ENCODE results near the gene RBM47. TPM values are rescaled to one million over a fixed set of nuclear protein-coding genes. Genes with fewer than 3 reads are reported as not detected.

Gene RBM47
- total and polyA plus RNA-seq, 9 of the 15 experiments (the other 6 are each of a cell fraction or from before 2014, with no cell fraction given): 1.4 to 6.4 (median 3.3) TPM

GRCh38 chr4:40550948-40551462, 78.7 kb downstream of the RBM47 start (continued):
- TF ChIP-seq, protein P1, sequence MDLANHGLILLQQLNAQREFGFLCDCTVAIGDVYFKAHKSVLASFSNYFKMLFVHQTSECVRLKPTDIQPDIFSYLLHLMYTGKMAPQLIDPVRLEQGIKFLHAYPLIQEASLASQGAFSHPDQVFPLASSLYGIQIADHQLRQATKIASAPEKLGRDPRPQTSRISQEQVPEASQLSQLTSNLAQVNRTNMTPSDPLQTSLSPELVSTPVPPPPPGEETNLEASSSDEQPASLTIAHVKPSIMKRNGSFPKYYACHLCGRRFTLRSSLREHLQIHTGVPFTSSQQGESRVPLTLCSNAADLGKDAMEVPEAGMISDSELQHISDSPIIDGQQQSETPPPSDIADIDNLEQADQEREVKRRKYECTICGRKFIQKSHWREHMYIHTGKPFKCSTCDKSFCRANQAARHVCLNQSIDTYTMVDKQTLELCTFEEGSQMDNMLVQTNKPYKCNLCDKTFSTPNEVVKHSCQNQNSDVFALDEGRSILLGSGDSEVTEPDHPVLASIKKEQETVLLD (IDR thresholded peaks at IDR 0.05): no peak
- TF ChIP-seq ILK (tag; IDR thresholded peaks at IDR 0.05; ENCODE audit: borderline replicate concordance, low read depth) (no peak), MTA1 (IDR thresholded peaks at IDR 0.05; ENCODE audit: borderline replicate concordance) (no peak), CTBP1 (IDR thresholded peaks at IDR 0.05; ENCODE audit: borderline replicate concordance) (0 out of 2 replicates have a peak, but pooled peaks have one; percentile 45), BCL6 (CRISPR knock-in tag; IDR thresholded peaks at IDR 0.05) (no peak), ETS2 (tag; IDR thresholded peaks at IDR 0.05; ENCODE audit: borderline replicate concordance, poor library complexity, severe bottlenecking) (no peak), ZNF717 (CRISPR knock-in tag; IDR thresholded peaks at IDR 0.05) (no peak), C11orf30 (IDR thresholded peaks at IDR 0.05; ENCODE audit: low read depth) (no peak), HNRNPH1 (optimal IDR thresholded peaks at IDR 0.05; ENCODE audit: low read depth, low read length) (no peak), SRF (CRISPR knock-in tag; IDR thresholded peaks at IDR 0.05) (no peak), DPF2 (IDR thresholded peaks at IDR 0.05) (peak; percentile 18; the same call in 1 of the 2 replicates), HIVEP1 (CRISPR knock-in tag; IDR thresholded peaks at IDR 0.05) (no peak), EP300 (IDR thresholded peaks at IDR 0.05; ENCODE audit: low read length) (peak; percentile 5; the same call in 1 of the 2 replicates), BRF1 (IDR thresholded peaks at IDR 0.05; ENCODE audit: borderline replicate concordance, extremely low read depth, insufficient read length) (no peak), SMARCE1 (IDR thresholded peaks at IDR 0.05) (no peak; the same call in 1 of the 2 replicates), ZFPM2 (CRISPR knock-in tag; IDR thresholded peaks at IDR 0.05) (no peak)
- TF ChIP-seq, protein P2, sequence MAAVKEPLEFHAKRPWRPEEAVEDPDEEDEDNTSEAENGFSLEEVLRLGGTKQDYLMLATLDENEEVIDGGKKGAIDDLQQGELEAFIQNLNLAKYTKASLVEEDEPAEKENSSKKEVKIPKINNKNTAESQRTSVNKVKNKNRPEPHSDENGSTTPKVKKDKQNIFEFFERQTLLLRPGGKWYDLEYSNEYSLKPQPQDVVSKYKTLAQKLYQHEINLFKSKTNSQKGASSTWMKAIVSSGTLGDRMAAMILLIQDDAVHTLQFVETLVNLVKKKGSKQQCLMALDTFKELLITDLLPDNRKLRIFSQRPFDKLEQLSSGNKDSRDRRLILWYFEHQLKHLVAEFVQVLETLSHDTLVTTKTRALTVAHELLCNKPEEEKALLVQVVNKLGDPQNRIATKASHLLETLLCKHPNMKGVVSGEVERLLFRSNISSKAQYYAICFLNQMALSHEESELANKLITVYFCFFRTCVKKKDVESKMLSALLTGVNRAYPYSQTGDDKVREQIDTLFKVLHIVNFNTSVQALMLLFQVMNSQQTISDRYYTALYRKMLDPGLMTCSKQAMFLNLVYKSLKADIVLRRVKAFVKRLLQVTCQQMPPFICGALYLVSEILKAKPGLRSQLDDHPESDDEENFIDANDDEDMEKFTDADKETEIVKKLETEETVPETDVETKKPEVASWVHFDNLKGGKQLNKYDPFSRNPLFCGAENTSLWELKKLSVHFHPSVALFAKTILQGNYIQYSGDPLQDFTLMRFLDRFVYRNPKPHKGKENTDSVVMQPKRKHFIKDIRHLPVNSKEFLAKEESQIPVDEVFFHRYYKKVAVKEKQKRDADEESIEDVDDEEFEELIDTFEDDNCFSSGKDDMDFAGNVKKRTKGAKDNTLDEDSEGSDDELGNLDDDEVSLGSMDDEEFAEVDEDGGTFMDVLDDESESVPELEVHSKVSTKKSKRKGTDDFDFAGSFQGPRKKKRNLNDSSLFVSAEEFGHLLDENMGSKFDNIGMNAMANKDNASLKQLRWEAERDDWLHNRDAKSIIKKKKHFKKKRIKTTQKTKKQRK (IDR thresholded peaks at IDR 0.05; ENCODE audit: borderline replicate concordance, low read depth, low read length): no peak
- TF ChIP-seq, protein P3, sequence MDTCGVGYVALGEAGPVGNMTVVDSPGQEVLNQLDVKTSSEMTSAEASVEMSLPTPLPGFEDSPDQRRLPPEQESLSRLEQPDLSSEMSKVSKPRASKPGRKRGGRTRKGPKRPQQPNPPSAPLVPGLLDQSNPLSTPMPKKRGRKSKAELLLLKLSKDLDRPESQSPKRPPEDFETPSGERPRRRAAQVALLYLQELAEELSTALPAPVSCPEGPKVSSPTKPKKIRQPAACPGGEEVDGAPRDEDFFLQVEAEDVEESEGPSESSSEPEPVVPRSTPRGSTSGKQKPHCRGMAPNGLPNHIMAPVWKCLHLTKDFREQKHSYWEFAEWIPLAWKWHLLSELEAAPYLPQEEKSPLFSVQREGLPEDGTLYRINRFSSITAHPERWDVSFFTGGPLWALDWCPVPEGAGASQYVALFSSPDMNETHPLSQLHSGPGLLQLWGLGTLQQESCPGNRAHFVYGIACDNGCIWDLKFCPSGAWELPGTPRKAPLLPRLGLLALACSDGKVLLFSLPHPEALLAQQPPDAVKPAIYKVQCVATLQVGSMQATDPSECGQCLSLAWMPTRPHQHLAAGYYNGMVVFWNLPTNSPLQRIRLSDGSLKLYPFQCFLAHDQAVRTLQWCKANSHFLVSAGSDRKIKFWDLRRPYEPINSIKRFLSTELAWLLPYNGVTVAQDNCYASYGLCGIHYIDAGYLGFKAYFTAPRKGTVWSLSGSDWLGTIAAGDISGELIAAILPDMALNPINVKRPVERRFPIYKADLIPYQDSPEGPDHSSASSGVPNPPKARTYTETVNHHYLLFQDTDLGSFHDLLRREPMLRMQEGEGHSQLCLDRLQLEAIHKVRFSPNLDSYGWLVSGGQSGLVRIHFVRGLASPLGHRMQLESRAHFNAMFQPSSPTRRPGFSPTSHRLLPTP (IDR thresholded peaks at IDR 0.05; ENCODE audit: borderline replicate concordance, extremely low read depth, insufficient read length): no peak
- TF ChIP-seq, protein P4, sequence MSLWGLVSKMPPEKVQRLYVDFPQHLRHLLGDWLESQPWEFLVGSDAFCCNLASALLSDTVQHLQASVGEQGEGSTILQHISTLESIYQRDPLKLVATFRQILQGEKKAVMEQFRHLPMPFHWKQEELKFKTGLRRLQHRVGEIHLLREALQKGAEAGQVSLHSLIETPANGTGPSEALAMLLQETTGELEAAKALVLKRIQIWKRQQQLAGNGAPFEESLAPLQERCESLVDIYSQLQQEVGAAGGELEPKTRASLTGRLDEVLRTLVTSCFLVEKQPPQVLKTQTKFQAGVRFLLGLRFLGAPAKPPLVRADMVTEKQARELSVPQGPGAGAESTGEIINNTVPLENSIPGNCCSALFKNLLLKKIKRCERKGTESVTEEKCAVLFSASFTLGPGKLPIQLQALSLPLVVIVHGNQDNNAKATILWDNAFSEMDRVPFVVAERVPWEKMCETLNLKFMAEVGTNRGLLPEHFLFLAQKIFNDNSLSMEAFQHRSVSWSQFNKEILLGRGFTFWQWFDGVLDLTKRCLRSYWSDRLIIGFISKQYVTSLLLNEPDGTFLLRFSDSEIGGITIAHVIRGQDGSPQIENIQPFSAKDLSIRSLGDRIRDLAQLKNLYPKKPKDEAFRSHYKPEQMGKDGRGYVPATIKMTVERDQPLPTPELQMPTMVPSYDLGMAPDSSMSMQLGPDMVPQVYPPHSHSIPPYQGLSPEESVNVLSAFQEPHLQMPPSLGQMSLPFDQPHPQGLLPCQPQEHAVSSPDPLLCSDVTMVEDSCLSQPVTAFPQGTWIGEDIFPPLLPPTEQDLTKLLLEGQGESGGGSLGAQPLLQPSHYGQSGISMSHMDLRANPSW (CRISPR knock-in tag; IDR thresholded peaks at IDR 0.05): no peak
